Measurements from ENCODE around the gene NAA25. TPM values are rescaled to one million over a fixed set of nuclear protein-coding genes. Genes with fewer than 3 reads are reported as not detected.
"Not testable (repeated sequence)": the region's sequence is repeated elsewhere in the genome, so short reads cannot be mapped to it uniquely, and the experiment has no call there.

NAA25 gene
- total RNA-seq, 2 donors from 2014 or later = 15.5 to 24.0 TPM

- Histone ChIP-seq H3K36me3 (no peaks in the 10 kb centered on the region), H3K4me1 (replicated peaks) (no peaks in the 10 kb centered on the region), H3K9me3 (no peaks in the 10 kb centered on the region), H3K27ac (no peak overlapping the region), H3K27me3 (replicated peaks; ENCODE audit: insufficient read depth) (no peaks in the 10 kb centered on the region), H3K4me3 (no peak overlapping the region)
- TF ChIP-seq POLR2AphosphoS5 (IDR thresholded peaks at IDR 0.05) = no peak
- TF ChIP-seq POLR2A (IDR thresholded peaks at IDR 0.05) = no peak
- no peak for TF ChIP-seq CTCF (IDR thresholded peaks at IDR 0.05)
- no peak for DNase-seq (ENCODE audit: low spot score)
- intact Hi-C loops (cut with DNase I) = no loop called here
- 97% methylated on average over 3 of the region's 3 CpGs for WGBS
These were observed 104.5 kb downstream of the NAA25 start for GRCh38 chr12:112004041-112004440.

- Histone ChIP-seq H3K27ac (no peak overlapping the region), H3K36me3 (no peaks in the 10 kb centered on the region), H3K4me1 (replicated peaks) (no peaks in the 10 kb centered on the region), H3K4me3 (no peak overlapping the region), H3K27me3 (replicated peaks; ENCODE audit: insufficient read depth) (no peaks in the 10 kb centered on the region), H3K9me3 (no peaks in the 10 kb centered on the region)
- DNase-seq (ENCODE audit: low spot score) = no peak
- TF ChIP-seq CTCF (IDR thresholded peaks at IDR 0.05) (no peak), POLR2A (IDR thresholded peaks at IDR 0.05) (no peak), POLR2AphosphoS5 (IDR thresholded peaks at IDR 0.05) (no peak)
- intact Hi-C loops (cut with DNase I) = no loop called here
These were observed 107.0 kb downstream of the NAA25 start for GRCh38 chr12:112001576-112001975.

- Histone ChIP-seq H3K4me3 (no peak overlapping the region), H3K9me3 (no peaks in the 10 kb centered on the region), H3K27ac (no peak overlapping the region), H3K36me3 (no peaks in the 10 kb centered on the region), H3K27me3 (replicated peaks; ENCODE audit: insufficient read depth) (no peaks in the 10 kb centered on the region), H3K4me1 (replicated peaks) (no peaks in the 10 kb centered on the region)
- WGBS = 94% methylated on average over 8 of the region's 8 CpGs
- TF ChIP-seq POLR2AphosphoS5 (IDR thresholded peaks at IDR 0.05) = no peak
- TF ChIP-seq POLR2A (IDR thresholded peaks at IDR 0.05) = no peak
- no peak for TF ChIP-seq CTCF (IDR thresholded peaks at IDR 0.05)
- intact Hi-C loops (cut with DNase I) = no loop called here
- DNase-seq (ENCODE audit: low spot score) = no peak
These were observed 107.8 kb downstream of the NAA25 start for GRCh38 chr12:112000820-112001219.

GRCh38 chr12:111999129-111999528 is 109.5 kb downstream of the NAA25 start:
- H3K27ac ChIP-seq; H3K27me3 ChIP-seq (replicated peaks; ENCODE audit: insufficient read depth); H3K9me3 ChIP-seq; intact Hi-C loops (cut with DNase I); H3K36me3 ChIP-seq; H3K4me3 ChIP-seq; H3K4me1 ChIP-seq (replicated peaks); DNase-seq (ENCODE audit: low spot score): not testable (repeated sequence)
- 90% methylated on average over 9 of the region's 9 CpGs for WGBS

GRCh38 chr12:111998015-111998414 is 110.6 kb downstream of the NAA25 start:
- Histone ChIP-seq H3K27me3 (replicated peaks; ENCODE audit: insufficient read depth) (no peaks in the 10 kb centered on the region), H3K27ac (no peak overlapping the region), H3K4me1 (replicated peaks) (no peaks in the 10 kb centered on the region), H3K4me3 (no peak overlapping the region), H3K9me3 (no peaks in the 10 kb centered on the region), H3K36me3 (no peaks in the 10 kb centered on the region)
- peak; percentile 9 for TF ChIP-seq POLR2AphosphoS5 (IDR thresholded peaks at IDR 0.05)
- no peak for TF ChIP-seq CTCF (IDR thresholded peaks at IDR 0.05)
- DNase-seq (ENCODE audit: low spot score) = no peak
- intact Hi-C loops (cut with DNase I) = no loop called here
- WGBS = 46% methylated on average over 4 of the region's 4 CpGs

Measured in prostate gland (tissue), 2 donors.